Activated CD4-positive, CD25-positive, alpha-beta regulatory T cell treated with anti-CD3 and anti-CD28 coated beads, Interleukin-2, amount 50 U/mL, for 16 hours (primary cell): ENCODE measurements around the gene VPS37B.
"Not testable (repeated sequence)": the region's sequence is repeated elsewhere in the genome, so short reads cannot be mapped to it uniquely, and the experiment has no call there.

Experiments used
- DNase-seq: peaks from one replicate; pipeline ENCODE4 v3.0.0-alpha.2; 2020; ENCODE audit warnings: low read depth, low spot score

VPS37B gene

GRCh38 chr12:122882908-122883558 is 12.9 kb downstream of the VPS37B start:
- no peak for DNase-seq

GRCh38 chr12:122880668-122881067 is 15.3 kb downstream of the VPS37B start:
- no peak for DNase-seq

GRCh38 chr12:122880155-122880667 is 15.7 kb downstream of the VPS37B start:
- DNase-seq, result no peak

GRCh38 chr12:122878780-122879612 is 16.9 kb downstream of the VPS37B start:
- no peak for DNase-seq

- no peak for DNase-seq
These were observed 19.2 kb downstream of the VPS37B start for GRCh38 chr12:122876731-122877130.

GRCh38 chr12:122876281-122876680 is 19.6 kb downstream of the VPS37B start:
- not testable (repeated sequence) for DNase-seq

GRCh38 chr12:122875590-122876220 is 20.2 kb downstream of the VPS37B start:
- DNase-seq, result no peak

- no peak for DNase-seq
These were observed 21.8 kb downstream of the VPS37B start for GRCh38 chr12:122874081-122874480.

GRCh38 chr12:122873540-122873939 is 22.4 kb downstream of the VPS37B start:
- DNase-seq, result no peak

GRCh38 chr12:122872815-122873361 is 23.0 kb downstream of the VPS37B start:
- no peak for DNase-seq

GRCh38 chr12:122871851-122872780 is 23.8 kb downstream of the VPS37B start:
- no peak for DNase-seq

GRCh38 chr12:122870867-122871664 is 24.9 kb downstream of the VPS37B start:
- no peak for DNase-seq

GRCh38 chr12:122870163-122870842 is 25.6 kb downstream of the VPS37B start:
- no peak for DNase-seq

GRCh38 chr12:122869207-122869973 is 26.5 kb downstream of the VPS37B start:
- DNase-seq, result no peak

GRCh38 chr12:122868471-122869177 is 27.3 kb downstream of the VPS37B start:
- DNase-seq, result no peak

GRCh38 chr12:122867691-122868461 is 28.0 kb downstream of the VPS37B start:
- no peak for DNase-seq

- DNase-seq, result no peak
These were observed 28.8 kb downstream of the VPS37B start for GRCh38 chr12:122866950-122867607.
